HG03095 (cell line): ENCODE data around the gene MAP3K3.
A peak's percentile ranks its signal among the peaks of the same experiment; 100 is the strongest.

Experiments used
- ATAC-seq: cut with Tn5 transposase; IDR thresholded peaks from one replicate; pipeline ENCODE4 v1.9.1; 2021; ENCODE audit warnings: moderate library complexity; ENCODE audit not compliant: unreplicated experiment

Gene MAP3K3

GRCh38 chr17:63621229-63621683, 961 bp upstream of the MAP3K3 start:
- ATAC-seq = no peak

GRCh38 chr17:63622574-63623390, 565 bp downstream of the MAP3K3 start:
- ATAC-seq = peak; percentile 20

- ATAC-seq = no peak
These were observed 1.7 kb downstream of the MAP3K3 start for GRCh38 chr17:63623786-63624530.

- no peak for ATAC-seq
These were observed 2.3 kb downstream of the MAP3K3 start for GRCh38 chr17:63624531-63624880.

GRCh38 chr17:63626551-63627180, 4.4 kb downstream of the MAP3K3 start:
- no peak for ATAC-seq

- ATAC-seq = no peak
These were observed 7.4 kb downstream of the MAP3K3 start for GRCh38 chr17:63629627-63630026.

- ATAC-seq = no peak
These were observed 8.8 kb downstream of the MAP3K3 start for GRCh38 chr17:63631062-63631461.

- ATAC-seq = no peak
These were observed 9.4 kb downstream of the MAP3K3 start for GRCh38 chr17:63631626-63632025.

GRCh38 chr17:63633742-63634141, 11.5 kb downstream of the MAP3K3 start:
- no peak for ATAC-seq

- ATAC-seq = no peak
These were observed 11.9 kb downstream of the MAP3K3 start for GRCh38 chr17:63634163-63634562.

GRCh38 chr17:63634816-63635215, 12.6 kb downstream of the MAP3K3 start:
- no peak for ATAC-seq

GRCh38 chr17:63635290-63635689, 13.1 kb downstream of the MAP3K3 start:
- no peak for ATAC-seq

- ATAC-seq = no peak
These were observed 13.6 kb downstream of the MAP3K3 start for GRCh38 chr17:63635787-63636186.

- ATAC-seq = no peak
These were observed 16.9 kb downstream of the MAP3K3 start for GRCh38 chr17:63639125-63639524.

- no peak for ATAC-seq
These were observed 17.8 kb downstream of the MAP3K3 start for GRCh38 chr17:63640038-63640437.

GRCh38 chr17:63641692-63642448, 19.7 kb downstream of the MAP3K3 start:
- ATAC-seq = no peak

GRCh38 chr17:63644846-63645245, 22.6 kb downstream of the MAP3K3 start:
- no peak for ATAC-seq

GRCh38 chr17:63645775-63646487, 23.7 kb downstream of the MAP3K3 start:
- ATAC-seq = peak; percentile 43

GRCh38 chr17:63646488-63646806, 24.2 kb downstream of the MAP3K3 start:
- ATAC-seq = peak; percentile 73

GRCh38 chr17:63647065-63647725, 25.0 kb downstream of the MAP3K3 start:
- ATAC-seq = no peak
